Stimulated activated CD4-positive, alpha-beta T cell treated with anti-CD3 and anti-CD28 coated beads, Interleukin-12 subunit alpha, Interleukin-12 subunit beta, amount 100 ng/mL, for 24 hours (primary cell): ENCODE data around the gene MEGF6.

Source experiments
- DNase-seq, 2 experiments: peaks; one replicate each; pipeline ENCODE4 v3.0.0-alpha.2; 2020; ENCODE audit warnings: low read depth in 2 of 2

Gene MEGF6

GRCh38 chr1:3608154-3608553 is 3.2 kb downstream of the MEGF6 start:
- DNase-seq = no peak

GRCh38 chr1:3607703-3608065 is 3.6 kb downstream of the MEGF6 start:
- no peak for DNase-seq

- no peak for DNase-seq
These were observed 4.3 kb downstream of the MEGF6 start for GRCh38 chr1:3606779-3607702.

GRCh38 chr1:3604997-3605823 is 6.1 kb downstream of the MEGF6 start:
- no peak for DNase-seq

GRCh38 chr1:3604468-3604974 is 6.8 kb downstream of the MEGF6 start:
- no peak for DNase-seq

- DNase-seq = no peak
These were observed 7.5 kb downstream of the MEGF6 start for GRCh38 chr1:3603571-3604467.

GRCh38 chr1:3603156-3603555 is 8.2 kb downstream of the MEGF6 start:
- DNase-seq = no peak

GRCh38 chr1:3602375-3602774 is 8.9 kb downstream of the MEGF6 start:
- DNase-seq = no peak

- DNase-seq = no peak
These were observed 9.6 kb downstream of the MEGF6 start for GRCh38 chr1:3601743-3602142.

GRCh38 chr1:3600354-3600753 is 11.0 kb downstream of the MEGF6 start:
- DNase-seq = no peak

GRCh38 chr1:3599816-3600215 is 11.5 kb downstream of the MEGF6 start:
- no peak for DNase-seq

- DNase-seq = no peak
These were observed 12.0 kb downstream of the MEGF6 start for GRCh38 chr1:3599286-3599811.

- DNase-seq = no peak
These were observed 12.6 kb downstream of the MEGF6 start for GRCh38 chr1:3598522-3599285.

GRCh38 chr1:3598051-3598491 is 13.2 kb downstream of the MEGF6 start:
- DNase-seq = no peak

GRCh38 chr1:3597599-3597964 is 13.7 kb downstream of the MEGF6 start:
- DNase-seq = no peak

- DNase-seq = no peak
These were observed 14.4 kb downstream of the MEGF6 start for GRCh38 chr1:3596663-3597598.

- no peak for DNase-seq
These were observed 15.4 kb downstream of the MEGF6 start for GRCh38 chr1:3595949-3596348.

GRCh38 chr1:3594706-3595377 is 16.5 kb downstream of the MEGF6 start:
- DNase-seq = no peak

- no peak for DNase-seq
These were observed 17.6 kb downstream of the MEGF6 start for GRCh38 chr1:3593745-3594144.
